ENCODE results near the gene CAMTA1. TPM values are rescaled to one million over a fixed set of nuclear protein-coding genes. Genes with fewer than 3 reads are reported as not detected.

The CAMTA1 gene
- total RNA-seq, 1 experiment from 2014 or later, result 82.2 TPM

GRCh38 chr1:7654725-7655124, 869.5 kb downstream of the CAMTA1 start:
- POLR2A ChIA-PET, result no interaction called here
- in situ Hi-C loops (cut with HindIII; ENCODE audit: low pct_unique_long_range_greater_than_20kb, low sequenced_read_pairs), result no loop called here
- DNase-seq (ENCODE audit: low read depth, low spot score), result no peak
- CTCF ChIA-PET, result no interaction called here
- H3K4me1 ChIP-seq (ENCODE audit: control insufficient read depth, insufficient read depth, low read length), result no peaks in the 10 kb centered on the region
- H3K36me3 ChIP-seq (ENCODE audit: control insufficient read depth, insufficient read depth, low read length), result no peaks in the 10 kb centered on the region
- intact Hi-C loops (cut with micrococcal nuclease; ENCODE audit: unreplicated experiment), result no loop called here
- TF ChIP-seq, protein P1, sequence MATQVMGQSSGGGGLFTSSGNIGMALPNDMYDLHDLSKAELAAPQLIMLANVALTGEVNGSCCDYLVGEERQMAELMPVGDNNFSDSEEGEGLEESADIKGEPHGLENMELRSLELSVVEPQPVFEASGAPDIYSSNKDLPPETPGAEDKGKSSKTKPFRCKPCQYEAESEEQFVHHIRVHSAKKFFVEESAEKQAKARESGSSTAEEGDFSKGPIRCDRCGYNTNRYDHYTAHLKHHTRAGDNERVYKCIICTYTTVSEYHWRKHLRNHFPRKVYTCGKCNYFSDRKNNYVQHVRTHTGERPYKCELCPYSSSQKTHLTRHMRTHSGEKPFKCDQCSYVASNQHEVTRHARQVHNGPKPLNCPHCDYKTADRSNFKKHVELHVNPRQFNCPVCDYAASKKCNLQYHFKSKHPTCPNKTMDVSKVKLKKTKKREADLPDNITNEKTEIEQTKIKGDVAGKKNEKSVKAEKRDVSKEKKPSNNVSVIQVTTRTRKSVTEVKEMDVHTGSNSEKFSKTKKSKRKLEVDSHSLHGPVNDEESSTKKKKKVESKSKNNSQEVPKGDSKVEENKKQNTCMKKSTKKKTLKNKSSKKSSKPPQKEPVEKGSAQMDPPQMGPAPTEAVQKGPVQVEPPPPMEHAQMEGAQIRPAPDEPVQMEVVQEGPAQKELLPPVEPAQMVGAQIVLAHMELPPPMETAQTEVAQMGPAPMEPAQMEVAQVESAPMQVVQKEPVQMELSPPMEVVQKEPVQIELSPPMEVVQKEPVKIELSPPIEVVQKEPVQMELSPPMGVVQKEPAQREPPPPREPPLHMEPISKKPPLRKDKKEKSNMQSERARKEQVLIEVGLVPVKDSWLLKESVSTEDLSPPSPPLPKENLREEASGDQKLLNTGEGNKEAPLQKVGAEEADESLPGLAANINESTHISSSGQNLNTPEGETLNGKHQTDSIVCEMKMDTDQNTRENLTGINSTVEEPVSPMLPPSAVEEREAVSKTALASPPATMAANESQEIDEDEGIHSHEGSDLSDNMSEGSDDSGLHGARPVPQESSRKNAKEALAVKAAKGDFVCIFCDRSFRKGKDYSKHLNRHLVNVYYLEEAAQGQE (IDR thresholded peaks at IDR 0.05; ENCODE audit: insufficient read depth in 1 of 2, low read depth in 2 of 2, low read length in 1 of 2), result no peak
- no peak for TF ChIP-seq TCF7L2 (IDR thresholded peaks at IDR 0.05; ENCODE audit: low read depth, low read length)
- TF ChIP-seq, protein P2, sequence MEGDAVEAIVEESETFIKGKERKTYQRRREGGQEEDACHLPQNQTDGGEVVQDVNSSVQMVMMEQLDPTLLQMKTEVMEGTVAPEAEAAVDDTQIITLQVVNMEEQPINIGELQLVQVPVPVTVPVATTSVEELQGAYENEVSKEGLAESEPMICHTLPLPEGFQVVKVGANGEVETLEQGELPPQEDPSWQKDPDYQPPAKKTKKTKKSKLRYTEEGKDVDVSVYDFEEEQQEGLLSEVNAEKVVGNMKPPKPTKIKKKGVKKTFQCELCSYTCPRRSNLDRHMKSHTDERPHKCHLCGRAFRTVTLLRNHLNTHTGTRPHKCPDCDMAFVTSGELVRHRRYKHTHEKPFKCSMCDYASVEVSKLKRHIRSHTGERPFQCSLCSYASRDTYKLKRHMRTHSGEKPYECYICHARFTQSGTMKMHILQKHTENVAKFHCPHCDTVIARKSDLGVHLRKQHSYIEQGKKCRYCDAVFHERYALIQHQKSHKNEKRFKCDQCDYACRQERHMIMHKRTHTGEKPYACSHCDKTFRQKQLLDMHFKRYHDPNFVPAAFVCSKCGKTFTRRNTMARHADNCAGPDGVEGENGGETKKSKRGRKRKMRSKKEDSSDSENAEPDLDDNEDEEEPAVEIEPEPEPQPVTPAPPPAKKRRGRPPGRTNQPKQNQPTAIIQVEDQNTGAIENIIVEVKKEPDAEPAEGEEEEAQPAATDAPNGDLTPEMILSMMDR (IDR thresholded peaks at IDR 0.05), result no peak
- no peaks in the 10 kb centered on the region for H3K9me3 ChIP-seq (ENCODE audit: control insufficient read depth, insufficient read depth, low read depth, low read length)
- H3K27me3 ChIP-seq (ENCODE audit: control insufficient read depth, insufficient read depth, low read length), result no peaks in the 10 kb centered on the region
- no peak overlapping the region for H3K27ac ChIP-seq (ENCODE audit: low read length)
- no peak for ATAC-seq
- no peak overlapping the region for H3K4me3 ChIP-seq (ENCODE audit: low read depth in 2 of 2, low read length in 2 of 2)
- no TSS peak for BruUV-seq (replicated peaks)

GRCh38 chr1:7655354-7655753, 870.1 kb downstream of the CAMTA1 start:
- CTCF ChIA-PET, result no interaction called here

More at GRCh38 chr1:7655354-7655753, 870.1 kb downstream of the CAMTA1 start:
- ATAC-seq, result no peak
- Histone ChIP-seq H3K4me3 (ENCODE audit: low read depth in 2 of 2, low read length in 2 of 2) (no peak overlapping the region), H3K9me3 (ENCODE audit: control insufficient read depth, insufficient read depth, low read depth, low read length) (no peaks in the 10 kb centered on the region), H3K27ac (ENCODE audit: low read length) (no peak overlapping the region), H3K27me3 (ENCODE audit: control insufficient read depth, insufficient read depth, low read length) (no peaks in the 10 kb centered on the region), H3K4me1 (ENCODE audit: control insufficient read depth, insufficient read depth, low read length) (no peaks in the 10 kb centered on the region), H3K36me3 (ENCODE audit: control insufficient read depth, insufficient read depth, low read length) (no peaks in the 10 kb centered on the region)
- TF ChIP-seq TCF7L2 (IDR thresholded peaks at IDR 0.05; ENCODE audit: low read depth, low read length) (no peak), POLR2AphosphoS5 (IDR thresholded peaks at IDR 0.05; ENCODE audit: low read depth, low read length) (no peak), SIN3A (IDR thresholded peaks at IDR 0.05; ENCODE audit: borderline replicate concordance, insufficient read depth, low read depth, low read length) (no peak)
- TF ChIP-seq, protein P2 (IDR thresholded peaks at IDR 0.05), result no peak
- TF ChIP-seq, protein P1 (IDR thresholded peaks at IDR 0.05; ENCODE audit: insufficient read depth in 1 of 2, low read depth in 2 of 2, low read length in 1 of 2), result no peak
- no peak for DNase-seq (ENCODE audit: low read depth, low spot score)
- BruUV-seq (replicated peaks), result no TSS peak
- in situ Hi-C loops (cut with HindIII; ENCODE audit: low pct_unique_long_range_greater_than_20kb, low sequenced_read_pairs), result no loop called here
- intact Hi-C loops (cut with micrococcal nuclease; ENCODE audit: unreplicated experiment), result no loop called here
- POLR2A ChIA-PET, result no interaction called here
